SK-N-SH (cell line): ENCODE data around the gene TMEM87B. TPM values are rescaled to one million over a fixed set of nuclear protein-coding genes. Genes with fewer than 3 reads are reported as not detected.

Source experiments
- CTCF ChIA-PET: fragments of 300-600, 350-600 bp; formaldehyde crosslinking; extraction: SDS; loops from one replicate; lab custom pipeline; 2021; lab: Yijun Ruan, JAX
- POLR2A ChIA-PET: fragments of 350-600 bp; sonication (Branson Sonifier 250); formaldehyde crosslinking; extraction: SDS; loops from one replicate; lab custom pipeline; 2020; ENCODE audit warnings: antibody characterized with exemption, inconsistent platforms; lab: Yijun Ruan, JAX
- DNase-seq: peaks from one replicate; pipeline ENCODE4 v3.0.0; 2012
- H2AFZ ChIP-seq: fragments of 200-600 bp; sonication (generic); 2 replicates; pipeline ENCODE4 v1.8.1; 2016; ENCODE audit warnings: antibody characterized with exemption, mild to moderate bottlenecking, low read depth
- H3F3A ChIP-seq: fragments of 200-600 bp; sonication (generic); replicated peaks from 2 replicates; pipeline ENCODE3; 2016; ENCODE audit warnings: antibody characterized with exemption, mild to moderate bottlenecking; ENCODE audit not compliant: insufficient read depth
- H3K27ac ChIP-seq, 2 experiments: fragments of 200-500 bp in 1 of 2; fragments of 200-600 bp in 1 of 2; sonication (Bioruptor generic) in 1 of 2; sonication (generic), shearing (Covaris generic) in 1 of 2; 2 replicates each; pipeline versions ENCODE4 v1.5.1 to v1.6.1; 2014 to 2016; ENCODE audit warnings: low read depth in 2 of 2, inconsistent platforms in 1 of 2, low read length in 1 of 2, mild to moderate bottlenecking in 1 of 2, mixed read lengths in 1 of 2
- H3K27me3 ChIP-seq: fragments of 200-600 bp; sonication (generic), shearing (Covaris generic); 2 replicates; pipeline ENCODE4 v1.6.1; 2016; ENCODE audit warnings: mixed run types; ENCODE audit not compliant: insufficient read depth
- H3K36me3 ChIP-seq, 2 experiments: fragments of 200-500 bp in 1 of 2; fragments of 200-600 bp in 1 of 2; sonication (Bioruptor generic) in 1 of 2; sonication (generic) in 1 of 2; replicated peaks in 1 of 2; 2 replicates each; pipeline versions ENCODE3 to v1.5.1; 2014 to 2016; ENCODE audit warnings: low read length in 1 of 2, mild to moderate bottlenecking in 1 of 2; ENCODE audit not compliant: insufficient read depth in 2 of 2, control insufficient read depth in 1 of 2
- H3K4me1 ChIP-seq, 2 experiments: fragments of 200-500 bp in 1 of 2; fragments of 200-600 bp in 1 of 2; sonication (Bioruptor generic) in 1 of 2; sonication (generic), shearing (Covaris generic) in 1 of 2; 2 replicates each; pipeline versions ENCODE4 v1.5.1 to v1.6.1; 2014 to 2016; ENCODE audit warnings: low read depth in 1 of 2, low read length in 1 of 2, mixed run types in 1 of 2; ENCODE audit not compliant: insufficient read depth in 2 of 2, control insufficient read depth in 1 of 2
- H3K4me2 ChIP-seq: fragments of 200-600 bp; sonication (generic), shearing (Covaris generic); 2 replicates; pipeline ENCODE4 v1.6.1; 2017; ENCODE audit warnings: mixed run types
- H3K4me3 ChIP-seq, 2 experiments: fragments of 200-500 bp in 1 of 2; fragments of 200-600 bp in 1 of 2; sonication (Bioruptor generic) in 1 of 2; sonication (generic), shearing (Covaris generic) in 1 of 2; 2 replicates each; pipeline versions ENCODE4 v1.5.1 to v1.8.1; 2014 to 2016; ENCODE audit warnings: low read depth in 2 of 2, inconsistent platforms in 1 of 2, low read length in 1 of 2, mild to moderate bottlenecking in 1 of 2, mixed read lengths in 1 of 2, moderate library complexity in 1 of 2
- H3K79me2 ChIP-seq: fragments of 200-600 bp; sonication (generic); 2 replicates; pipeline ENCODE4 v1.8.1; 2017; ENCODE audit warnings: mild to moderate bottlenecking; ENCODE audit not compliant: insufficient read depth
- H3K9ac ChIP-seq: fragments of 200-600 bp; sonication (generic); 2 replicates; pipeline ENCODE4 v1.6.1; 2017; ENCODE audit warnings: mixed run types
- H3K9me2 ChIP-seq: fragments of 200-600 bp; sonication (generic); 2 replicates; pipeline ENCODE4 v1.6.1; 2017; ENCODE audit warnings: mixed run types
- H3K9me3 ChIP-seq: fragments of 200-600 bp; sonication (generic); 2 replicates; pipeline ENCODE4 v1.6.1; 2017; ENCODE audit warnings: mixed run types, mild to moderate bottlenecking, moderate library complexity
- H4K20me1 ChIP-seq: fragments of 200-600 bp; sonication (generic); 2 replicates; pipeline ENCODE4 v1.6.1; 2017; ENCODE audit warnings: mild to moderate bottlenecking, mixed run types; ENCODE audit not compliant: insufficient read depth
- CHD2 ChIP-seq: fragments of 150-350 bp; IDR thresholded peaks from 2 replicates; pipeline ENCODE4 v1.6.1; 2018; ENCODE audit warnings: low read length; ENCODE audit not compliant: partially characterized antibody
- FOXM1 ChIP-seq: IDR thresholded peaks from 2 replicates; pipeline ENCODE4 v1.4.0; 2012; ENCODE audit warnings: low read depth, mild to moderate bottlenecking
- GATA2 ChIP-seq: sonication (generic); formaldehyde crosslinking; IDR thresholded peaks from 2 replicates; pipeline ENCODE4 v1.5.0; 2020; ENCODE audit warnings: mild to moderate bottlenecking, missing genetic modification reagents
- IRF3 ChIP-seq: fragments of 150-350 bp; IDR thresholded peaks from 2 replicates; pipeline ENCODE4 v1.6.1; 2016; ENCODE audit warnings: mild to moderate bottlenecking, low read depth, low read length
- MEF2A ChIP-seq: IDR thresholded peaks from 2 replicates; pipeline ENCODE4 v1.4.0; 2012; ENCODE audit warnings: low read depth, borderline replicate concordance
- MXI1 ChIP-seq: IDR thresholded peaks from 2 replicates; pipeline ENCODE4 v1.6.1; 2012; ENCODE audit warnings: mild to moderate bottlenecking, low read depth, low read length, improper control_type of control experiment
- NFIC ChIP-seq: IDR thresholded peaks from 2 replicates; pipeline ENCODE4 v1.4.0; 2012; ENCODE audit warnings: borderline replicate concordance
- NRF1 ChIP-seq: IDR thresholded peaks from 2 replicates; pipeline ENCODE4 v1.6.1; 2012; ENCODE audit warnings: low read depth, mild to moderate bottlenecking, low read length
- PBX3 ChIP-seq: IDR thresholded peaks from 2 replicates; pipeline ENCODE4; 2012
- RCOR1 ChIP-seq: fragments of 150-350 bp; IDR thresholded peaks from 2 replicates; pipeline ENCODE4 v1.6.1; 2017; ENCODE audit warnings: antibody characterized with exemption, low read length
- RXRA ChIP-seq: IDR thresholded peaks from 2 replicates; pipeline ENCODE4 v1.4.0; 2012; ENCODE audit warnings: low read depth, mild to moderate bottlenecking, borderline replicate concordance
- YY1 ChIP-seq: IDR thresholded peaks from 2 replicates; pipeline ENCODE4 v1.4.0; 2012; ENCODE audit warnings: low read depth, mild to moderate bottlenecking
- WGBS: methylation state at CpG from one replicate; pipeline ENCODE4 v1.1.6; 2017; ENCODE audit warnings: low lambda C conversion rate; 5-methylcytosine and 5-hydroxymethylcytosine counted together
- polyA plus RNA-seq, 3 experiments: library from polyadenylated mRNA; depleted of rRNA; stranded (reverse); fragments of >200 nt; gene quantifications; 2 replicates each; pipeline ENCODE4 v1.2.3, GENCODE V29; 2012
- TF ChIP-seq, protein P1 (sequence below): fragments of 200-600 bp; sonication (generic); IDR thresholded peaks from 2 replicates; pipeline ENCODE4 v1.6.1; 2017; ENCODE audit warnings: antibody characterized with exemption, mild to moderate bottlenecking, moderate library complexity
- TF ChIP-seq, protein P2 (sequence below): fragments of 150-350 bp; IDR thresholded peaks from 2 replicates; pipeline ENCODE4 v1.6.1; 2017; ENCODE audit warnings: antibody characterized with exemption, low read length, low read depth, borderline replicate concordance

TMEM87B gene
- polyA plus RNA-seq, 1 of the 3 experiments (the other 2 are of a cell fraction): 7.9 TPM

DNA sequence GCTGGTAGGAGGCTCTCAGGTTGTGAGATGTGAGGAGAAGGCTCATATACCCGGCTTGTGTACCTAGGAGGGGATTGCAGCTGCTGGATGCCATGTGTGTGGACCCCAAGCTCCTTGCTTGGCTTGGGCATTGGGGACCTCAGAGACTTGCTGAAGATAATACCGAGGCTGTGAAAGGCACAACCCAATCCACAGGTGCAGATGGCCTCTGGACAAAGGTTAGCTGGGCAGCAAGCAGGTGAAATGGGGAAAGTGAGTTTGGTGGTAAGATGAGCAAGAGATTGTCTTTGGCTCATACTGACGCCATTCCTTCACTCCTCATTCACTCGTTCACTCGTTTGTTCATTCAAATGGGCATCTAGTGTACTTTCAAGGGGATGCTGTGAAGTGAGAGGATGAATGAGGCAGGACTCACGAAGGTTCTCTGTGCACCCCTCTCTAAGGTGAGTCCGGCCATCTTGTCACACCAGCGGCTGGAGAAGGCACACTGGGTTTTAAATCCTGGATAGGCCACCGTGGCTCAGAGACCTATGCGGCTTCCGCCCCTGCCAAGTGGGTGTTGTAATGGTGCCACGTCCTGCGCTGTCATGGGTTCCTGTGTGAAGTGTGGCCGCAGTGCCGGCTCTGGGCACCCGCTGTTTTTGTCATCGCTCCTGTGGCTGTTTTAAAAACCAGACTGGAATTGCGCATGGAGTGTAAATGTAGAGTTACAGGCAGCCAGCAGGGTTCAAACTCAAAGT, 96.8 kb downstream of the TMEM87B start:
- Histone ChIP-seq H2AFZ (no peak overlapping the region), H3K27me3 (no peaks in the 10 kb centered on the region), H3K27ac (no peak overlapping the region), H3K9ac (no peak overlapping the region), H4K20me1 (no peaks in the 10 kb centered on the region), H3K9me2 (no peaks in the 10 kb centered on the region), H3K4me3 (no peak overlapping the region), H3F3A (peaks cover 3% of the 10 kb centered on the region), H3K79me2 (no peaks in the 10 kb centered on the region), H3K4me1 (peaks cover 6% of the 10 kb centered on the region in 2 experiments; a peak in 2 of 4 replicates), H3K4me2 (no peak overlapping the region), H3K9me3 (no peaks in the 10 kb centered on the region), H3K36me3 (no peaks in the 10 kb centered on the region)
- ChIA-PET CTCF (no interaction called here), POLR2A (no interaction called here)
- DNase-seq: no peak
- 92% methylated on average over 16 of the region's 18 CpGs for WGBS
- TF ChIP-seq FOXM1 (no peak), RCOR1 (no peak), RXRA (no peak), MXI1 (no peak), PBX3 (no peak)

- H3F3A ChIP-seq: peaks cover 3% of the 10 kb centered on the region
- no peak overlapping the region for H3K4me2 ChIP-seq
Observed at GRCh38 chr2:112152476-112153178, 97.6 kb downstream of the TMEM87B start.

DNA sequence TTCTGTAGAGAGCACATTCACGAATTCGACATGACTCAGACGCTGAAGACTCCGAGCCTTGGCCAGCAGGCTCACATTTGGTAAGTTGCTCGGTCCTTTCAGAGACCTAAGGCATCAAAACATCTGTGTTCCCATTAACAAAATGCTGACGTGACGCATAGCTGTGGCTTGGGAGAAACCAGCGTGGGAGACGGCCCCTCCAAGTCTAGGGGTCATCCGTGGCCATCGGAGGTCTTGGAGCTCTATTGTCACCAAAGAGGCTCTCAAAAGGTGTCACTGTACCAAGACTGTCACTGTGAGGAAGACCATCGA, 98.1 kb downstream of the TMEM87B start:
- POLR2A ChIA-PET: no interaction called here
- no peak overlapping the region for H3K4me2 ChIP-seq
- no peak for TF ChIP-seq MEF2A
- no peak for TF ChIP-seq YY1
- TF ChIP-seq, protein P1, sequence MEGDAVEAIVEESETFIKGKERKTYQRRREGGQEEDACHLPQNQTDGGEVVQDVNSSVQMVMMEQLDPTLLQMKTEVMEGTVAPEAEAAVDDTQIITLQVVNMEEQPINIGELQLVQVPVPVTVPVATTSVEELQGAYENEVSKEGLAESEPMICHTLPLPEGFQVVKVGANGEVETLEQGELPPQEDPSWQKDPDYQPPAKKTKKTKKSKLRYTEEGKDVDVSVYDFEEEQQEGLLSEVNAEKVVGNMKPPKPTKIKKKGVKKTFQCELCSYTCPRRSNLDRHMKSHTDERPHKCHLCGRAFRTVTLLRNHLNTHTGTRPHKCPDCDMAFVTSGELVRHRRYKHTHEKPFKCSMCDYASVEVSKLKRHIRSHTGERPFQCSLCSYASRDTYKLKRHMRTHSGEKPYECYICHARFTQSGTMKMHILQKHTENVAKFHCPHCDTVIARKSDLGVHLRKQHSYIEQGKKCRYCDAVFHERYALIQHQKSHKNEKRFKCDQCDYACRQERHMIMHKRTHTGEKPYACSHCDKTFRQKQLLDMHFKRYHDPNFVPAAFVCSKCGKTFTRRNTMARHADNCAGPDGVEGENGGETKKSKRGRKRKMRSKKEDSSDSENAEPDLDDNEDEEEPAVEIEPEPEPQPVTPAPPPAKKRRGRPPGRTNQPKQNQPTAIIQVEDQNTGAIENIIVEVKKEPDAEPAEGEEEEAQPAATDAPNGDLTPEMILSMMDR: no peak
- no peak for TF ChIP-seq CHD2
- TF ChIP-seq, protein P2, sequence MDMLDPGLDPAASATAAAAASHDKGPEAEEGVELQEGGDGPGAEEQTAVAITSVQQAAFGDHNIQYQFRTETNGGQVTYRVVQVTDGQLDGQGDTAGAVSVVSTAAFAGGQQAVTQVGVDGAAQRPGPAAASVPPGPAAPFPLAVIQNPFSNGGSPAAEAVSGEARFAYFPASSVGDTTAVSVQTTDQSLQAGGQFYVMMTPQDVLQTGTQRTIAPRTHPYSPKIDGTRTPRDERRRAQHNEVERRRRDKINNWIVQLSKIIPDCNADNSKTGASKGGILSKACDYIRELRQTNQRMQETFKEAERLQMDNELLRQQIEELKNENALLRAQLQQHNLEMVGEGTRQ: no peak
- no peak for TF ChIP-seq PBX3
- TF ChIP-seq IRF3: no peak
- no peak for TF ChIP-seq NRF1
- no peak for TF ChIP-seq FOXM1

More at GRCh38 chr2:112152476-112153178, 97.6 kb downstream of the TMEM87B start:
- H3K4me3 ChIP-seq: no peak overlapping the region
- TF ChIP-seq GATA2 (CRISPR knock-in tag) (no peak), NFIC (no peak)
- H3K36me3 ChIP-seq: no peaks in the 10 kb centered on the region
- CTCF ChIA-PET: no interaction called here
- POLR2A ChIA-PET: no interaction called here
- H3K9me3 ChIP-seq: no peaks in the 10 kb centered on the region
- no peak overlapping the region for H2AFZ ChIP-seq
- no peak overlapping the region for H3K9ac ChIP-seq
- no peaks in the 10 kb centered on the region for H3K9me2 ChIP-seq
- 92% methylated on average over 10 of the region's 10 CpGs for WGBS
- no peaks in the 10 kb centered on the region for H3K79me2 ChIP-seq
- no peak for DNase-seq
- no peaks in the 10 kb centered on the region for H4K20me1 ChIP-seq
- no peak overlapping the region for H3K27ac ChIP-seq
- no peaks in the 10 kb centered on the region for H3K27me3 ChIP-seq
- peaks cover 6% of the 10 kb centered on the region in 2 experiments; a peak in 2 of 4 replicates for H3K4me1 ChIP-seq

More for the DNA sequence above, 98.1 kb downstream of the TMEM87B start:
- Histone ChIP-seq H3K9me2 (no peaks in the 10 kb centered on the region), H3K36me3 (no peaks in the 10 kb centered on the region), H3K27ac (no peak overlapping the region), H2AFZ (no peak overlapping the region), H3K27me3 (no peaks in the 10 kb centered on the region), H3K9ac (no peak overlapping the region), H3K79me2 (no peaks in the 10 kb centered on the region), H3F3A (peaks cover 3% of the 10 kb centered on the region), H3K4me3 (no peak overlapping the region), H3K4me1 (peaks cover 6% of the 10 kb centered on the region in 2 experiments; a peak in 2 of 4 replicates), H3K9me3 (no peaks in the 10 kb centered on the region), H4K20me1 (no peaks in the 10 kb centered on the region)
- 90% methylated on average over 10 of the region's 12 CpGs for WGBS
- DNase-seq: no peak
- CTCF ChIA-PET: no interaction called here
